ENCODE data around the gene VPS41.
"Not testable (repeated sequence)": the region's sequence is repeated elsewhere in the genome, so short reads cannot be mapped to it uniquely, and the experiment has no call there.

Gene VPS41

DNA sequence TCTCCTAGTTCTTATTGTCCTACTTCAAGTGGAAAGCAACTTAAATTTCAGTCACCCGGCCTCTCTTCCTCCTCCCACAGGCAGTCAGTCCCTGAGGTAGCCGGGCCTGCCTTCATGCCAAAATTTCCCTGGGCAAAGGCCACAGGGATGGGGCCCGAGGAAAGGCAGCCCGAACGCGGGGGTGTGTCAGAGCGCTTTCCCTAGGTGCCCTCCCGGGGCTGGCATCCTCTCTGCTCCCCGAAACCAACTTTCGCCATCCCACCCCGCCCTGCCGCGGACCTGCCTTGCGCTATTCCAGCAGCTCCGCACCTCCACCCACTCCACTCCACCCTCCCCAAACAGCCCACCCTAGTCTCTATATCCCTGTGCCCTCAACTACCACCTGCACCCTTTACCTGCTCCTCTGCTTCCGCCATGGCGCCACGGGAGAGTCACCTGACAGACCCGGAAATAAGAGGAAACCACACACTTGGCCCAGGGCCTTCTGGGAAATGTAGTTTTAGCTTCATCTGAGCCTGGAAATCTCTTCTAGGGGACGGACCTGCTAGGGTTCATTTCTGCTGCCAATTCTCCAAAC is at the start of gene VPS41:
TSS of gene VPS41 (minus strand) at position 433 of the 577 bp plus-strand sequence. CDS start at position 416, 17 bp downstream.
- peak; percentile 91 for DNase-seq (ENCODE audit: low spot score)

DNA sequence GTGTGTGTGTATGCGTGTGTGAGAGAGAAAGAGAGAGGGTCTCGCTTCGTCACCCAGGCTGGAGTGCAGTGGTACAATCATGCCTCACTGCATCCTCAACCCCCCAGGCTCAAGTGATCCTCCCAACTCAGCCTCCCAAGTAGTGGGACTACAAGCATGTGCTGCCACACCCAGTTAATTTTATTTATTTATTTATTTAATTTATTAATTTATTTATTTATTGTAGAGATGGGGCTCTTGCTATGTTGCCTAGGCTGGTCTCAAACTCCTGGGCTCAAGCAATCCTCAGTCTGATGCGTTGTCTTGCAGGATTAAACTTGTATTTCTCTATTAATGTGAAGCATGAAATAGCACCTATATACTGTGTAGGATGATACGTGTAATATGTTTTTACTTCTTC is 46.9 kb upstream of the VPS41 start:
- DNase-seq (ENCODE audit: low spot score) = no peak

DNA sequence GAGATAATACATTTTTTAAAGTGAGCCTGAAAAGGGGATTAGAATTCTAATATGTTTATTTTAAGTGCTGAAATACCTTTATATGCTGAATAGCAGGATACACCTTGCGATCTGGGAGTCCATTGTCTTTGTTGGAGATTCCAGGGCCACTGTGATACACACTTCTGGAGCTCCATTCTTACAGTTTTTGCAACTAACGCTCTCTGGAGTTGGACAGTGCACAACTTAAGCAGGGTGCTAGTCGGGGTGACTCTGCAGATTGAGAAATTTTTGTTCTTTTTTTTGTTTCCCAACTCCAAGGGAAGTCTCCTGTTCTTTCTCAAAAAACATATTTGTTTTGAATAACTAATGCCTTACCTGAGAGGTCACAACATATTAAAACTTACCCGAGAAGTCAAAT is 45.0 kb upstream of the VPS41 start:
- DNase-seq (ENCODE audit: low spot score) = no peak

DNA sequence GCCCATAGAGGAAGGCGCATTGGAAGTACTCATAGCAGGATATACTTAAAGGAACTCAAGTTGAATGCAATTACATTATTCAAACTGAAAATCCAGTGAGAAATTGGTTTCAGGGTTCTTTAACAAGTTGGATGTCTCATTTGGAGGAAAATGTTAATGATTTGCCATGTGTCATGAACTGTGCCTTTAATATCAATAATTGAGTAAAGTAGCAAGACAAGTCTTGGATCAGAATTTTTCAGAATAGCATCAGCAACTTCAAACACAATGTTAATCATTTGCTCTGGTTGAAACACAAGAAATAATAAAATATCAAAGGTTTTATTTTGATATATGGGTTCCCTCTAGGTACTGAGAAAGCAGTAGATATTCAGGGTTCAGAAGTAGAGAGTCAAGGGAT is 44.2 kb upstream of the VPS41 start:
- no peak for DNase-seq (ENCODE audit: low spot score)

DNA sequence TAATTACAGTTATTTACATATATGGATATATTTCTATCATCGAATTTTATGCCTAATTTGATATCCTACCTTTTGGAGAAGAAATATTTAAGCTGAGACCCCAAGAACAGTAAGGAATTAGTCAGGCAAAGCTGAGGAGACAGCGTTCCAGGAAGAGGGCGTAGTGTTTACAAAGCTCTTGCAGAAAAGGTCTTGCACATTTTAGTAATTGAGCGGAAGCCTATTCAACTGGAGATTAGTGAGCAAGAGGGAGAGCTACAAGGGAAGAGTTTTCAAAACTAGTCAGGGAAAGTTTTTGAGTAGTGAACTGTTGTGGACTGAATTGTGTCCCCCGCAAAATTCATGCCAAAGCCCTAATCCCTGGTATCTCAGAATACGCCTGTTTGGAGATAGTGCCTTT is 42.2 kb upstream of the VPS41 start:
- DNase-seq (ENCODE audit: low spot score) = no peak

DNA sequence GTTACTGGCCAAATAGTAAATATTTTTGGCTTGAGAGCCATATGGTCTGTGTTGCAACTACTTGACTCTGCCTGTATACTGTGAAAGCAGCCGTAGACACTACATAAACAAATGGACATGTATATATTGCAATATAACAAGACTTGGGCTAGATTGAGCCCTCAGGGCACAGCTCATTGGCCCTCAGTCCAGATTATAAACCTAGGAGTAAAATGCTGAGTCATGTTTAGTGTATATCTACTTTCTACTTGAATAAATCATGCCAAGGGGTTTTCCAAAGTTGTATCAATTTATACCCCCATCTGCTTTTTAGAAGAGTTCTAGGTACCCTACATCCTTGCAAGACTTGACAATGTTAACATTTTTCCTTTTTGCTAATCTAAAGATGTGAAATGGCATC is 41.3 kb upstream of the VPS41 start:
- no peak for DNase-seq (ENCODE audit: low spot score)

DNA sequence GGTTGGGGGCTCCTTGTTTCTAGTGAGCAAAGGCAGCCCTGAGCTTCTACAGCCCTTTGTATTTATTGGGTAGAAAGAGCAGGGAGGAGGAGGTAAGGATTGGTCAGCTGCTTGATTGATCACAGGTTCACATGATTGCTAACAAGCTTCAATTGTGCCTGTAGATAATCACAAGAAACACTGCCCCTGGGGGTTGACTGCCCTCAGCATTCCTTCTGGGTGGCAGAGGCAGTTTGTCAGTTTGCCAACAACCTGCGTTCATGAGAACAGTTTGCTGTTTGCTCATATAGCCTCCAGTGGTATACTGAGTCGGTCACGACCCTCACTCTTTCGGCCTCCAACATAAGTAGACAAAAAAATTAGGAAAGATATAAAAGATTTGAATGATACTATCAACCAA is 38.5 kb upstream of the VPS41 start:
- not testable (repeated sequence) for DNase-seq (ENCODE audit: low spot score)

DNA sequence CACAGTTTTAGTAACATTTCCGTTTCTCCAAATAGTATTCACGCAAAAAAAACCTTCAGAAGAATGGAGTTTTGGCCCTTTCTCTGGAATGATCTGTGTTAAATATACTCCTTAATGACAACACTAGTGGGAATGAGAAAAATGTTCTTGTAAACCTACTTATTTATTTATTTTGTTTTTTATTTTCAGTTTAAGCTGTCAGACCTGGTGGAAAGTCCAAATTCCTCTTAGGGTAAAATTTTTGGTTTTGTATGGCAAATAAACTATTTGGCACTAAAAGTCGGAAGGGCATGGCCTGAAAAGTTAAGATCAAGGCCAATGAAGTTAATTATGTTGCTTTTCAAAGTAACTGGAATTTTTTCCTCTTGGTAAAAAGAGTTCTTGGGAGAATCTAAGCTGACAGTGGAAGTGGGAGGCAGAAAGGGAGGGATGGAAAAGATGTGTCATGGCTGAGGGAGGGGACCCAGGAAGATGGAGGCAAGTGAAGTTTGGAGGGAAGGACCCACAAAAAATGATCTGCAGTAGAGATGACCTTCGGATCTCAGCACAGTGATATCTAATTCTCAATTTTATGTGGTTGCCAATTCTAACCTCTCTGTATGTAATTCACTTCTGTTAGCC is 33.5 kb upstream of the VPS41 start:
- DNase-seq (ENCODE audit: low spot score) = no peak

DNA sequence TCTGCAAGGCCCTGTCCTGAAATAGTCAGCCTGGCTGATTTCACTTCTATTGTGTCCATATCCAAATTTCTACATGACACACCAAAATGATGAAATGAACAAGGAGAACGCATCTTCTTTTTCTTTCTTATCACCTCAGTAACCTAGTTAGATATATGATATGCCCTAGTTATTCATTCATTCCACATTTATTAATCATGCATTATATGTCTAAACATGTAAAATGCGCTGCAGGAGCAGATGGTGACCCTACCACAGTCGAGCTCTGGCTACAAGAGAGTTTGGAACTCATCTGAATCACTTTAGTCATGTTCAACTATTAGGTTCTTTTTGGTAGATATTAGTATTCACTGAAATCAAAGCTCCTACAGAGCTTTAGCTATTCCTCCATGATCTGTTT is 31.8 kb upstream of the VPS41 start:
- no peak for DNase-seq (ENCODE audit: low spot score)

DNA sequence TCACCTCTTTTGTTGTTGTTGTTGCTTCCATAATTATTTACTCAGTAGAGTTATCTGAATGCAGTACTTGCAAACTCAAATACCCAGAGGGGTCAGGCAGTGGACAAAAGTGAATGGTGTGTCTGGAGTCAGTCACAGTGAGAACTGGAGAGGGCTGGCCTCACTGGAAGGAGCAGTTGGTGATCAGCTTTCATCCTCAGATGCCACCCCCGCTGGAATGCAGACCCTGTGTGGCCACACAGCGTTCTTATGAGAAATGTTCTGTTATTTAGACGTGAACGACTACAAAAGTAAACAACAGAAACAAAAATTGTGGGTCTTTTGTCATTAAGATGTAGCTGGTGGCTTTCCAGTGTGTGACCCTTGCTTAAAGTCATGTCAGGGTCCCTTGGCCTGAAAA is 29.6 kb upstream of the VPS41 start:
- no peak for DNase-seq (ENCODE audit: low spot score)

DNA sequence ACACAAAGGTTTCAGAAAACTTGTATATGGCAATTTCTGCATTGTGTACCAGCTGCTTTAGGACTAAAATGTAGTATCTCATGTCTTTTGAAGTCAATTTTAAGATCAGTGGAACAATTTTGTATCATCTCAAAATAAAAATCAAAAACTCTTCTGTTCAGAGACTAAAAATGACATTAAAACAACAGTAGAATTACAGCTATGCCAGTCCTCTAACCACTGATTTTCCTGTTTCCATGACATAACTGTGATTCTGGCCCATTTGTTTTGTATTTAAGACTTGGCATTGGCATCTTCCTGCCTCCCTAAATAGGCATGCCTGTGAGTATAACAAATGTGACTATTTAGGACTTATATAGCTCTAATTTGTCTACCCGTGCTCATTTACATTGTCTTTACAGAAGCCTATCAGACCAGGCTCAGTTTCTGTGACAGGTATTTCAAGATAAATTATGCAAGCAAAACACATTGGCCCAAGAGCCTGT is 29.1 kb upstream of the VPS41 start:
- no peak for DNase-seq (ENCODE audit: low spot score)

DNA sequence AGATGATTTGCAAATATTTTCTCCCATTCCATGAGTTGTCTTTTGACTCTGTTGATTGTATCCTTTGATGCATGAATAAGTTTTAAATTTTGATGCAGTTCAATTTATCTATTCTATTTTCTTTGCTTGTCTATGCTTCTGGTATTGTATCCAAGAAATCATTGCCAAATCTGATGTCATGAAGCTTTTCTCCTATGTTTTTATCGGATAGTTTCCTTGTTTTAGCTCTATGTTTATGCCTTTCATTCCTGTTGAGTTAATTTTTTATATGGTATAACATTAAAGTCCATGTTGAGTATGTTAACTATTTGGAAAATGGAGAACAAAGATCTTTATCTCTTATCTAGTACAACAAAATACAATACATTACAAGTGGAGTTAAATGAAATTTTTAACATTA is 27.6 kb upstream of the VPS41 start:
- no peak for DNase-seq (ENCODE audit: low spot score)

DNA sequence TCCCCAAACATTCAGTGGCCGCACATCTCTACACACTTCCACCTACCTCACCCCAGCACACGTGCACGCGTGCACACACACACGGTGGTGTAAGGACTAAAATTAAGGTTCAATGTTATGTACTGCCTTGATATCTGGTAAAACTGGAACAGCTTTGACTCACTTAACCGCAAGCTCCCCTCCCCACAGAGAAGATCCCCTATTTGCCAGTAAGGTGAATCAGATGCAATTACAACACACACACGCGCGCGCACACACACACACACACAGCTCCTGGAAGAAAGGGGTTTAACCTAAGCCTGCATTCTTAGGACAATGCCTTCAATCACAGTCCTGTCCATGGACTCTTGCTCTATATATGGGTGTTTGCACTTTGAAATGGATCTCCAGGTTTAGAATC is 25.5 kb upstream of the VPS41 start:
- no peak for DNase-seq (ENCODE audit: low spot score)

DNA sequence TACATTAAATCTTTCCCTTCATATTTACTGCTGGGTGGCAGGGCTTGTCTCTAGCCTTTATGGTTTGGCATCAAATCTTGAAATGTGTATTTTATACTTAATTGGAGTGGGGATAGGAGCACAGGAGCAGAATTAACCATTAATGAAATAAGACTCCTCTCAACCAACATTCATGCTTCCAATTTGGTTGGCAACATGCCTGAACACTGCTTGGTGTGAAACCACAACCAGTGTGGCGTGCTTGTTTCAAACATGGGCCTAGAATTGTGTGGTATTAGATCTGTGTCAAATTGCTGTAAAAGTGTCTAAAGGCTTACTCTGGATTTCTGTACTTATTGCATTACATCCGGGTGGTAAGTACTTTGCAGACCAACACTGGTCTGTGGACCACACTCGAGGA is 25.1 kb upstream of the VPS41 start:
- DNase-seq (ENCODE audit: low spot score) = no peak

DNA sequence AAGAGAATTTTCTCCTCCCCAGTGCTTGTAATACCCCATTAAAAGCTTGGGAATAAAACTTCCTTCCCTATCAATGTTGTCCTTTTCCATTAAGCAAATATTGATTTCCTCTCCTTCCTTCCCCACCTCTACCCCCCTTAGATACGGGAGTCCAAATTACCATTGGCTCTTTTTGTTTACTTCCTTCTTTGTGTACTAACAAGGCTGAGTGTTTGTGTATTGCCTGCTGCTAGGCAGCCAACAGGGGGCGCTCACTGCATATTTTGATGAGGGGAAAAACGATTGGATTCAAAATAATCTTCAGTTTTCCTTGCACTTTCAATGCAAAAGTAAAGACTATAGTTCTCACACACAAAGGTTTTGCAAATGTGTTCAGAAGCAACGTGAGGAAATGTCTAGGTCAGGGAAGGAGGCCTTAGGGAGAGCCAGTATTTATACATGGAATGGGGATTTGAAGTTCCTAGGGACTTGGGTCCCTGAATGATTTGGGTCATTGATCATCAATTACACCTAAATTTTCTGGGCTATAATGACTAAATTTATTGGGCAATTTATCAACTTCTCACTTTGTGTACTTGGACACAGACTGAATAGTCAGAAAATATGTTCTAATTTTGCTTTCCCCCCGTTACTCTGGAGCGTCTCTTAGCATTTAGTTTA is 23.6 kb upstream of the VPS41 start:
- DNase-seq (ENCODE audit: low spot score) = peak; percentile 45

DNA sequence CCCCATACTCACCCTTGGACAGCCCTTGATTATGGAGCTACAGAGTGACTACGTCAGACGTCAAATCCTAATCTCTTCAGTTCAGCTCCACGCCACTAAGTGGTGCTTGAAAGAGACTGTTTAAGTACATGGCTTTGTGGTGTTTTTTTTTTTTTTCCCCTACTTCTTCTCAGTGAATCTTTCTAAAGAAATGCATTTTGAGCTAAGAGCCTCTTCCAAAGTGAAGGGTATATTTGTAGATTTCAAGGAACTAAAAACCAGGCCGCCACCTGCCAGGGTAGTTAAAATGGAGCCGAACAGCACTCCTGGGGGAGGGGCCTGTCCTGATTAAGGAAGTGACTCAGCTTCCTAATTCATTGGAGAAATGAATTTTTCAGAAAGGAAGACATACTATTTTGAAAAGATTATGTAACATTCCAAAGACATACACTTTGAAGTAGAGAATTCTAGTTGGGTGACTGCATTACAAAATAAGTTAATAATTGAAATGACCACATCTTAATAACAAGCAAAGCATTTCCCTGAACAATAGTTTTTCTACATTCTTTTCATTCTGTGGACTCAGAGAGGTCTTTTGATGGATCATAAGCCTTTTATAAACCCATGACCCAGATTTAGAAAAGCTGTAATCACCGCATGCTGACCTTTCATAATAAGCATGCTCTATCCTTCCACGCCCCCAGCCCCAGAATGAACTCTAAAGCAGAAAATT is 20.6 kb upstream of the VPS41 start:
- no peak for DNase-seq (ENCODE audit: low spot score)

DNA sequence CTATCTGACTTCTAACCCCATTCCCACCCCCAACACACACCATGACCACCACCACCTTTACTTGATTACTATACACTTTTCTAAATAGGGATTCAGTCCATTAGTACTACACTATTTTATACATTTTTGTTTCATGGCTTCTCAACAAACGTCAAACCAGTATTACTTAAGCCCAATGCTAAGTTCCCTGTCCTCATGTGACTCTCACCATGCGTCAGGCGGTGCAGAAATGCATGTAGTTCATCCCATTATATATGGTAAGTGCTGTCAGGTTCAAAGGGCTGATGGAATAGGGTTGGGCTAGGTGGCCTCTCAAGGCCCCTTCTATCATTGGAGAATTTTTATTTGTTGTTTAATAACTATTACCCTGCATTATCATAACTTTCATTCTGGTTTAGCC is 19.5 kb upstream of the VPS41 start:
- no peak for DNase-seq (ENCODE audit: low spot score)

DNA sequence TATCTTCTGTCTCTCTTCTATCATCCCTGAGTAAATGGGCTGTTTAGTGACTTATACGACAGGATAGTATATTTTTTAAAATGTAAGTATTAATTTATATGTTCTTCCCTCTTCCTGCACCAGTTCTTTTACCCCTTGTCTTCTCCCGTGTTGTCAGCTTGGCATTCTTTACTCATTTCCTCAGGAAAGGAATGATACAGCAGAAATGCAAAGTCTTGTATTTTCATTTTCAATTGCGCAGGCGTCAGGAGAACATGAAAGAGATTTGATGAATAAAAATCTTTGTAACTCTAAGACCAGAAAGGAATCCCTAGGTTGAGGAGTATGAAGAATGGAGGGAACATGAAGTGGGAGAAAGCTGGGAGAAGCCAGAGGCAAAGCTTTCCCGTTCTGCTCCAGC is 18.8 kb upstream of the VPS41 start:
- DNase-seq (ENCODE audit: low spot score) = no peak

DNA sequence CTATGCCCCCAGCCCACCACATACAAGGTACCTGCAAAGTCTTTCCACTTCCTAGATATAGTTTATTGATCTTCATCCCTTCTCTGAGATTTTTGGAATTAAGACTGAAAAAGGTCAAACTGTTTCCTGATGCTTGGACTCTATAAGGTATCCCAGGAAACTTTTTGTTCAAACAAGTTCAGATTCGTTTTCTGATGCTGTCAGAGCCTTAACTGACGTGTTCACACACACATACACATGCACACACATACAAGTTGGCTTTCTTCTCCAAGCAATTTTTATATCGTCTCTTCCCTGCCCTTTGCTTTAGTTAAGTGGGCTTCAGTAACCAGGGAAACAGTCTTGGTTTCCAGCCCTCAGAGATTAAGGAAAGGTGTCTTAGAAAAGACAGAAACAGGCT is 11.7 kb upstream of the VPS41 start:
- no peak for DNase-seq (ENCODE audit: low spot score)

DNA sequence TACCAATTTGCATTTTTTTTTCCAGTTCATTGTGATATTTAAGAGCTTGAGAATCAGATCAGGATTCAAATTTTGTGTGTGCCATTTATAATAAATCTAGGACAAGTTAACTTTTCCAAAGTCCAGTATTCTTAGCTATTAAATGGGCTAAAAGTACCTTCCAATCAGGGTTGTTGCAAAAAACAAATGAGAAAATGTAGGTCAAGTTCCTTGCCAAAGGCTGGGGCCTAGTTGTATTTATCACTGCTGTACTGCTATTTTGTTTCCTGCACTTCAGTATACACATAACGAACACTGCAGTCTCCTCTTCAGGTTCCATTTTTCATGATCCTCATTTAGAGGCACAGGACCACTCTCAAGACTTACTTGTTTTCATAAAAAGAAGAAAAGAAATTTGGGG is 7.4 kb upstream of the VPS41 start:
- DNase-seq (ENCODE audit: low spot score) = no peak

DNA sequence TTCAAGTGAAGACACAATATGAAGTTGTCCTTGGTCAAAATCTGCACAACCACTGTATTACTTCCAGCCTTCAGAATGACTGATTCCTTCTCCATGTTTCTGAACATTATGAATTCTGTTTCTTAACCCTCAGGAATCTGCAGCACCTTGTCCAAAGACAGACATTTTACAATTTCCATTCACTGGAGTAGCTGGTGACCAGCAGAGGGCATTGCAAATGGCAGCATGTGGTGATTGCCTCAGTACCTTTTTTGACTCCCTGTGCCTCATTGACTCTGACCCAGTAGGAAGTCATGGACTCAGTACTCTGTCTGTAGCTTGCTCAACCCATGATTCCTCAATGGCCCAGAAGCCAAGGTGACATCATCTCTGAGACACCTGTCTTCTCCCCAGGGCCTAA is 879 bp upstream of the VPS41 start:
- no peak for DNase-seq (ENCODE audit: low spot score)

DNA sequence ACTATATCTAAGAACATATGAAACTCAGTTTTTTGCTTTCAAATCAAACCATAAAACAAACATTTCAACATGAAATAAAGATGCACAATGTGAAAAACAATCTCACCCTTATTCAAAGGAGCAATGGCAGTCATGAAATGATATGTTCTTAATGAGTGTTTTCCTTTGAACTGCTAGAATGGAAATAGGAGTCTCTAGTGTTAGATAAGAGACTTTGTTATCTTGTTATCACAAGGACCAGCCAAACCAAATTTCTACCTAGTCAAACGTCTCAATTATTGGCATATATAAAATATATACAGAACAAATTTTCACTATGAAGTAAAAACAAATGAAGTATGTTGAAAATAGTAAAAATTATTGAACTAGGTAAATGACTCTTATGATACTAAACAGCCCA is 1.2 kb downstream of the VPS41 start:
- no peak for DNase-seq (ENCODE audit: low spot score)

DNA sequence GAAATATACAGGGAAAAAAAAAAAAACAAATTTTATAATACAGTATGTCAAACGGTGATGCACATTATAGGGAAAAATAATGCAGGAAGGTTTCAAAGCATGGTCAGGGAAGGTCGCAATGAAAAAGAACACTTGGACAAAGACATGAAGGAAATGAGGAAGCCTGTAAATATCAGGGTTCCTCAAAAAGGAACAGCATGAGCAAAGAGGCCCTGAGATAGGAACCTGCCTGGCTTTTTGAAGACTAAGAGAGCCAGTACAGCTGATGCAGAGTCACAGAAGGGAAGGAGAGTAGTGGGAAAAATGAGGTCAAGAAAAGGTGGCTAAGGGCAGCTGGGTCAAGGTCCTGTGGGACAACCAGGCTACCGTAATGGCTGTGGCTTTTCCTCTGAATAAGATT is 1.9 kb downstream of the VPS41 start:
- no peak for DNase-seq (ENCODE audit: low spot score)

Measured in cerebellar cortex (tissue), 1 donor.